K562 (cell line): Measurements from ENCODE around the gene CNKSR3. TPM values are rescaled to one million over a fixed set of nuclear protein-coding genes. Genes with fewer than 3 reads are reported as not detected.

Experiments
- ATAC-seq: fragments of 200-7000 bp; cut with Tn5 transposase; 3 replicates; pipeline ENCODE4 v1.9.1; 2020; ENCODE audit warnings: moderate library complexity
- BruUV-seq: library from RNA; stranded (reverse); fragments of 400-500 nt; replicated peaks from 2 replicates; lab custom pipeline; 2021; lab: Mats Ljungman, UMichigan
- CTCF ChIA-PET: fragments of 300-600 bp; formaldehyde crosslinking; extraction: SDS; loops from one replicate; lab custom pipeline; 2021; ENCODE audit warnings: low intra/inter-chr PET ratio; lab: Yijun Ruan, JAX
- POLR2A ChIA-PET: fragments of 300-600, 350-650 bp; sonication (Branson Sonifier 250); formaldehyde crosslinking; extraction: SDS; loops from one replicate; lab custom pipeline; 2021; ENCODE audit warnings: antibody characterized with exemption, inconsistent platforms; lab: Yijun Ruan, JAX
- DNase-seq, 4 experiments: peaks; one replicate each; pipeline versions ENCODE4 v3.0.0 to v3.0.0-alpha.2; 2011 to 2018; ENCODE audit warnings: low spot score in 3 of 4, mixed read lengths in 3 of 4; ENCODE audit errors: extremely low read depth in 1 of 4
- FAIRE-seq: peaks from 2 replicates; lab custom pipeline; 2011; peaks lifted over from hg19 to GRCh38; lab: Jason Lieb, UNC
- H2AFZ ChIP-seq: 2 replicates; pipeline ENCODE4 v1.6.0; 2011; ENCODE audit warnings: low read depth, low read length, control low read depth, inconsistent platforms
- H3K27ac ChIP-seq: fragments of 200-600 bp; 3 replicates; pipeline ENCODE4 v1.8.0; 2011; ENCODE audit warnings: low read depth, mild to moderate bottlenecking, control low read depth, inconsistent platforms, low read length, moderate library complexity, mixed read lengths; ENCODE audit errors: extremely low read depth
- H3K27me3 ChIP-seq, 2 experiments: fragments of 300-600 bp in 1 of 2; 2 replicates in 1 of 2; 3 replicates in 1 of 2; pipeline versions ENCODE4 v1.6.0 to v1.8.0; 2011; ENCODE audit warnings: inconsistent platforms in 2 of 2, low read length in 2 of 2, mild to moderate bottlenecking in 1 of 2, mixed read lengths in 1 of 2, moderate library complexity in 1 of 2; ENCODE audit not compliant: control insufficient read depth in 2 of 2, insufficient read depth in 2 of 2
- H3K36me3 ChIP-seq: fragments of 300-600 bp; 3 replicates; pipeline ENCODE4 v1.8.0; 2011; ENCODE audit warnings: mild to moderate bottlenecking, low read length, inconsistent platforms; ENCODE audit not compliant: control insufficient read depth, insufficient read depth
- H3K4me1 ChIP-seq, 2 experiments: fragments of 200-600 bp in 1 of 2; replicated peaks in 1 of 2; 2 replicates in 1 of 2; 3 replicates in 1 of 2; pipeline versions ENCODE4 v1.5.1 to v1.8.0; 2011; ENCODE audit warnings: inconsistent platforms in 2 of 2, low read length in 2 of 2, mild to moderate bottlenecking in 1 of 2, mixed read lengths in 1 of 2, moderate library complexity in 1 of 2; ENCODE audit not compliant: control insufficient read depth in 2 of 2, insufficient read depth in 2 of 2
- H3K4me2 ChIP-seq: 2 replicates; pipeline ENCODE4 v1.6.1; 2011; ENCODE audit warnings: low read length, control low read depth, inconsistent platforms, mixed read lengths; ENCODE audit not compliant: insufficient read depth
- H3K4me3 ChIP-seq: fragments of 200-600 bp; sonication (generic), shearing (Covaris generic); 2 replicates; pipeline ENCODE4 v1.5.1; 2016; ENCODE audit warnings: control low read depth, inconsistent platforms
- H3K79me2 ChIP-seq: fragments of 200-600 bp; 3 replicates; pipeline ENCODE4 v1.8.0; 2011; ENCODE audit warnings: low read length, inconsistent platforms; ENCODE audit not compliant: control insufficient read depth, insufficient read depth
- H3K9ac ChIP-seq, 2 experiments: 2 replicates each; pipeline versions ENCODE4 v1.6.0 to v1.6.1; 2011; ENCODE audit warnings: low read depth in 2 of 2, low read length in 2 of 2, control low read depth in 1 of 2, inconsistent platforms in 1 of 2, mild to moderate bottlenecking in 1 of 2, mixed read lengths in 1 of 2; ENCODE audit not compliant: insufficient read depth in 1 of 2
- H3K9me1 ChIP-seq: one replicate; pipeline ENCODE4 v1.6.0; 2011; ENCODE audit warnings: inconsistent platforms, mild to moderate bottlenecking, low read length, moderate library complexity; ENCODE audit not compliant: control insufficient read depth, insufficient read depth
- H3K9me3 ChIP-seq: replicated peaks from 2 replicates; pipeline ENCODE4 v1.5.1; 2011; ENCODE audit warnings: low read depth, low read length, inconsistent platforms; ENCODE audit not compliant: control insufficient read depth, insufficient read depth
- H4K20me1 ChIP-seq: replicated peaks from 2 replicates; pipeline ENCODE4 v1.6.1; 2011; ENCODE audit warnings: low read length, inconsistent platforms, mixed read lengths; ENCODE audit not compliant: control insufficient read depth, insufficient read depth
- ATF1 ChIP-seq, 2 experiments: fragments of 450-650 bp in 1 of 2; IDR thresholded peaks; 2 replicates each; pipeline ENCODE4 v1.6.1; 2016; ENCODE audit warnings: missing compliant biosample characterization in 1 of 2, missing genetic modification characterization in 1 of 2
- BRD9 ChIP-seq: fragments of 450-650 bp; IDR thresholded peaks from 2 replicates; pipeline ENCODE4 v1.6.1; 2018; ENCODE audit warnings: low read depth; ENCODE audit not compliant: partially characterized antibody
- GTF2A2 ChIP-seq: IDR thresholded peaks from 2 replicates; pipeline ENCODE4 v1.6.1; 2016; ENCODE audit warnings: mild to moderate bottlenecking, missing genetic modification characterization, missing compliant biosample characterization
- HDAC8 ChIP-seq: fragments of 450-650 bp; IDR thresholded peaks from 2 replicates; pipeline ENCODE4 v1.6.1; 2016; ENCODE audit warnings: mild to moderate bottlenecking, missing genetic modification characterization, moderate library complexity, missing compliant biosample characterization
- IRF2 ChIP-seq: sonication (generic); formaldehyde crosslinking; IDR thresholded peaks from 2 replicates; pipeline ENCODE4 v1.8.1; 2022; ENCODE audit warnings: mild to moderate bottlenecking, missing genetic modification reagents
- KDM5B ChIP-seq: fragments of 200-600 bp; sonication (generic); IDR thresholded peaks from 2 replicates; pipeline ENCODE4 v1.6.1; 2012; ENCODE audit warnings: low read depth, mild to moderate bottlenecking, moderate library complexity, low read length, control low read depth, inconsistent platforms; ENCODE audit not compliant: insufficient replicate concordance
- POU5F1 ChIP-seq: fragments of 150-350 bp; IDR thresholded peaks from 2 replicates; pipeline ENCODE4 v1.6.1; 2014; ENCODE audit warnings: borderline replicate concordance, low read length, low read depth, mild to moderate bottlenecking; ENCODE audit not compliant: partially characterized antibody
- ZNF175 ChIP-seq: fragments of 200-800 bp; sonication (Bioruptor generic); IDR thresholded peaks from 2 replicates; pipeline ENCODE4 v1.6.1; 2016; ENCODE audit warnings: low read depth, mild to moderate bottlenecking, missing genetic modification characterization, missing compliant biosample characterization
- ZNF586 ChIP-seq: fragments of 450-650 bp; formaldehyde crosslinking; conservative IDR thresholded peaks from 2 replicates; pipeline ENCODE4 v1.4.0; 2020; ENCODE audit warnings: mild to moderate bottlenecking, moderate library complexity
- WGBS: fragments of 100-300 bp; shearing (Covaris generic); methylation state at CpG from one replicate; pipeline ENCODE4 v1.1.6; 2016; ENCODE audit warnings: low coverage, mixed read lengths; ENCODE audit not compliant: insufficient coverage; ENCODE audit errors: missing lambda C conversion rate; 5-methylcytosine and 5-hydroxymethylcytosine counted together
- in situ Hi-C: fragments of 300-500 bp; cut with MboI; formaldehyde crosslinking; loops from 4 replicates; pipeline ENCODE4 v1.15.0; 2018; ENCODE audit warnings: inconsistent platforms, mixed read lengths
- intact Hi-C: fragments of 100-400 bp; cut with micrococcal nuclease; formaldehyde crosslinking; loops from 2 replicates; pipeline ENCODE4 v1.14.2; 2022
- polyA plus RNA-seq, 8 experiments: library from polyadenylated mRNA; depleted of rRNA in 4 of 8; stranded (reverse) in 5 of 8; unstranded in 3 of 8; fragments of >200 nt; fragmentation: Nextera tagmentation in 2 of 8; fragmentation: Illumina TruSeq in 1 of 8; extraction: Ambion mirVana in 2 of 8; extraction: Trizol in 1 of 8; gene quantifications; 2 replicates each; pipeline versions ENCODE4 v1.2.1 to v1.2.3, GENCODE V29; 2011 to 2014; ENCODE audit warnings: inconsistent platforms in 1 of 8, missing spikeins in 1 of 8
- total RNA-seq, 7 experiments: library from RNA; depleted of rRNA in 6 of 7; stranded (reverse); fragments of >200 nt in 6 of 7; fragmentation: Illumina TruSeq in 2 of 7; extraction: Trizol in 2 of 7; gene quantifications; 2 replicates each; pipeline versions ENCODE4 v1.2.1 to v1.2.3, GENCODE V29; 2011 to 2021; ENCODE audit warnings: low replicate concordance in 1 of 7
- TF ChIP-seq, protein P1 (sequence below): fragments of 250-450 bp; sonication (Bioruptor Pico); IDR thresholded peaks from 2 replicates; pipeline ENCODE4 v1.4.0; 2020
- TF ChIP-seq, protein P2 (sequence below): fragments of 250-450 bp; sonication (Bioruptor Pico); IDR thresholded peaks from 2 replicates; pipeline ENCODE4 v1.4.0; 2020
- TF ChIP-seq, protein P3 (sequence below): fragments of 450-650 bp; formaldehyde crosslinking; IDR thresholded peaks from 2 replicates; pipeline ENCODE4 v1.4.0; 2022; ENCODE audit warnings: mild to moderate bottlenecking, moderate library complexity
- TF ChIP-seq, protein P4 (sequence below): fragments of 450-650 bp; IDR thresholded peaks from 2 replicates; pipeline ENCODE4 v1.6.1; 2016; ENCODE audit warnings: low read depth, mild to moderate bottlenecking, moderate library complexity

Gene CNKSR3
- total and polyA plus RNA-seq, 9 of the 15 experiments (the other 6 are each of a cell fraction or from before 2014, with no cell fraction given), result 4.5 to 29.6 (median 9.5) TPM

DNA sequence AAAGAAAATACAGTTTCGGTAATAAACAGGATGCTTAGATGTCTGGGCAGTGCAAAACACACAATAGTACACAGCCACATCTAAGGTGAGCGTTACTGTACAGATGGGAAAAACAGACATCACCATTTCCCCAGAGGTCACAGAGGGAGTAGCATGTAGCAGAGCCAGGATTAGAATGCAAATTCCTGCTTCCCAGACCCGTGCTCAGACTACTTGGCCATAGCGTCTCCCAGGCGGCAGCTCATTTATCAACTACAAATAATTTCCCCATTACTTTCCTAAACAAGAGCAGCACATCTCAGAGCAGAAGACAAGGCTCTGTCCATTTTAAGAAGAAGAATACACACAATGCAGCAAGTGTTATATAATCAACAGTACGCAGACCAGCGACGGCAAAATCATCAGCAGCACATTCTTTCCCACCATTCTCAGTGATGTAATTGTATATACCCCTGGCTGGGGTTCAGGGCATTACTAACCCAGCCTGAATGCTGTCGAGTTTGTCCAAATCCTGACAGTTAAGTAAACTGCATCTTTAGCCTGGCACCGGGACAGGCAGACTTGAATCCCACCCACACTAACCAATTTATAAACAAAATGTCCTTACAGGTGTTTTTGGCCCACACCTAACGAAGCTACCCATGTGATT is 61.9 kb downstream of the CNKSR3 start:
- BruUV-seq, result no TSS peak
- 83% methylated on average over 11 of the region's 11 CpGs for WGBS
- TF ChIP-seq HDAC8 (no peak), ATF1 (CRISPR knock-in tag; IDR thresholded peaks at IDR 0.05) (no peak), ATF1 (tag; IDR thresholded peaks at IDR 0.05) (no peak), KDM5B (no peak), IRF2 (CRISPR knock-in tag) (no peak), GTF2A2 (tag) (no peak), ZNF586 (CRISPR knock-in tag) (no peak), ZNF175 (no peak), BRD9 (no peak), POU5F1 (no peak)
- TF ChIP-seq, protein P1, sequence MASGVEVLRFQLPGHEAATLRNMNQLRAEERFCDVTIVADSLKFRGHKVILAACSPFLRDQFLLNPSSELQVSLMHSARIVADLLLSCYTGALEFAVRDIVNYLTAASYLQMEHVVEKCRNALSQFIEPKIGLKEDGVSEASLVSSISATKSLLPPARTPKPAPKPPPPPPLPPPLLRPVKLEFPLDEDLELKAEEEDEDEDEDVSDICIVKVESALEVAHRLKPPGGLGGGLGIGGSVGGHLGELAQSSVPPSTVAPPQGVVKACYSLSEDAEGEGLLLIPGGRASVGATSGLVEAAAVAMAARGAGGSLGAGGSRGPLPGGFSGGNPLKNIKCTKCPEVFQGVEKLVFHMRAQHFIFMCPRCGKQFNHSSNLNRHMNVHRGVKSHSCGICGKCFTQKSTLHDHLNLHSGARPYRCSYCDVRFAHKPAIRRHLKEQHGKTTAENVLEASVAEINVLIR (CRISPR knock-in tag), result no peak
- TF ChIP-seq, protein P2, sequence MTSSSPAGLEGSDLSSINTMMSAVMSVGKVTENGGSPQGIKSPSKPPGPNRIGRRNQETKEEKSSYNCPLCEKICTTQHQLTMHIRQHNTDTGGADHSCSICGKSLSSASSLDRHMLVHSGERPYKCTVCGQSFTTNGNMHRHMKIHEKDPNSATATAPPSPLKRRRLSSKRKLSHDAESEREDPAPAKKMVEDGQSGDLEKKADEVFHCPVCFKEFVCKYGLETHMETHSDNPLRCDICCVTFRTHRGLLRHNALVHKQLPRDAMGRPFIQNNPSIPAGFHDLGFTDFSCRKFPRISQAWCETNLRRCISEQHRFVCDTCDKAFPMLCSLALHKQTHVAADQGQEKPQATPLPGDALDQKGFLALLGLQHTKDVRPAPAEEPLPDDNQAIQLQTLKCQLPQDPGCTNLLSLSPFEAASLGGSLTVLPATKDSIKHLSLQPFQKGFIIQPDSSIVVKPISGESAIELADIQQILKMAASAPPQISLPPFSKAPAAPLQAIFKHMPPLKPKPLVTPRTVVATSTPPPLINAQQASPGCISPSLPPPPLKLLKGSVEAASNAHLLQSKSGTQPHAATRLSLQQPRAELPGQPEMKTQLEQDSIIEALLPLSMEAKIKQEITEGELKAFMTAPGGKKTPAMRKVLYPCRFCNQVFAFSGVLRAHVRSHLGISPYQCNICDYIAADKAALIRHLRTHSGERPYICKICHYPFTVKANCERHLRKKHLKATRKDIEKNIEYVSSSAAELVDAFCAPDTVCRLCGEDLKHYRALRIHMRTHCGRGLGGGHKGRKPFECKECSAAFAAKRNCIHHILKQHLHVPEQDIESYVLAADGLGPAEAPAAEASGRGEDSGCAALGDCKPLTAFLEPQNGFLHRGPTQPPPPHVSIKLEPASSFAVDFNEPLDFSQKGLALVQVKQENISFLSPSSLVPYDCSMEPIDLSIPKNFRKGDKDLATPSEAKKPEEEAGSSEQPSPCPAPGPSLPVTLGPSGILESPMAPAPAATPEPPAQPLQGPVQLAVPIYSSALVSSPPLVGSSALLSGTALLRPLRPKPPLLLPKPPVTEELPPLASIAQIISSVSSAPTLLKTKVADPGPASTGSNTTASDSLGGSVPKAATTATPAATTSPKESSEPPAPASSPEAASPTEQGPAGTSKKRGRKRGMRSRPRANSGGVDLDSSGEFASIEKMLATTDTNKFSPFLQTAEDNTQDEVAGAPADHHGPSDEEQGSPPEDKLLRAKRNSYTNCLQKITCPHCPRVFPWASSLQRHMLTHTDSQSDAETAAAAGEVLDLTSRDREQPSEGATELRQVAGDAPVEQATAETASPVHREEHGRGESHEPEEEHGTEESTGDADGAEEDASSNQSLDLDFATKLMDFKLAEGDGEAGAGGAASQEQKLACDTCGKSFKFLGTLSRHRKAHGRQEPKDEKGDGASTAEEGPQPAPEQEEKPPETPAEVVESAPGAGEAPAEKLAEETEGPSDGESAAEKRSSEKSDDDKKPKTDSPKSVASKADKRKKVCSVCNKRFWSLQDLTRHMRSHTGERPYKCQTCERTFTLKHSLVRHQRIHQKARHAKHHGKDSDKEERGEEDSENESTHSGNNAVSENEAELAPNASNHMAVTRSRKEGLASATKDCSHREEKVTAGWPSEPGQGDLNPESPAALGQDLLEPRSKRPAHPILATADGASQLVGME (CRISPR knock-in tag), result no peak
- TF ChIP-seq, protein P3, sequence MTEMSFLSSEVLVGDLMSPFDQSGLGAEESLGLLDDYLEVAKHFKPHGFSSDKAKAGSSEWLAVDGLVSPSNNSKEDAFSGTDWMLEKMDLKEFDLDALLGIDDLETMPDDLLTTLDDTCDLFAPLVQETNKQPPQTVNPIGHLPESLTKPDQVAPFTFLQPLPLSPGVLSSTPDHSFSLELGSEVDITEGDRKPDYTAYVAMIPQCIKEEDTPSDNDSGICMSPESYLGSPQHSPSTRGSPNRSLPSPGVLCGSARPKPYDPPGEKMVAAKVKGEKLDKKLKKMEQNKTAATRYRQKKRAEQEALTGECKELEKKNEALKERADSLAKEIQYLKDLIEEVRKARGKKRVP (CRISPR knock-in tag), result no peak
- TF ChIP-seq, protein P4, sequence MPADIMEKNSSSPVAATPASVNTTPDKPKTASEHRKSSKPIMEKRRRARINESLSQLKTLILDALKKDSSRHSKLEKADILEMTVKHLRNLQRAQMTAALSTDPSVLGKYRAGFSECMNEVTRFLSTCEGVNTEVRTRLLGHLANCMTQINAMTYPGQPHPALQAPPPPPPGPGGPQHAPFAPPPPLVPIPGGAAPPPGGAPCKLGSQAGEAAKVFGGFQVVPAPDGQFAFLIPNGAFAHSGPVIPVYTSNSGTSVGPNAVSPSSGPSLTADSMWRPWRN, result no peak

More for the DNA sequence above, 61.9 kb downstream of the CNKSR3 start:
- POLR2A ChIA-PET, result no interaction called here
- Histone ChIP-seq H4K20me1 (no peaks in the 10 kb centered on the region), H3K9me3 (no peaks in the 10 kb centered on the region), H3K4me3 (no peak overlapping the region), H3K9ac (no peak overlapping the region), H3K27me3 (no peaks in the 10 kb centered on the region), H3K27ac (no peak overlapping the region), H3K79me2 (peaks cover 32% of the 10 kb centered on the region), H3K9me1 (peaks cover 3% of the 10 kb centered on the region), H3K4me2 (no peak overlapping the region), H2AFZ (no peak overlapping the region), H3K4me1 (peaks cover 3 to 5% of the 10 kb centered on the region in 2 experiments; a peak in 2 of 5 replicates), H3K36me3 (peaks cover 16% of the 10 kb centered on the region; the same call in 1 of the 3 replicates)
- CTCF ChIA-PET, result no interaction called here
- in situ Hi-C loops, result no loop called here
- FAIRE-seq (no peak), ATAC-seq (peak; percentile 69), DNase-seq (peak in 2 of 4 experiments; percentile 28 to 41)
- intact Hi-C loops, result no loop called here
